ENCODE measurements around the gene PNMA8A. TPM values are rescaled to one million over a fixed set of nuclear protein-coding genes. Genes with fewer than 3 reads are reported as not detected.
A peak's percentile ranks its signal among the peaks of the same experiment; 100 is the strongest.

Gene PNMA8A
- total RNA-seq, 4 donors from 2014 or later, result 0.30 to 4.0 (median 2.7) TPM

- TF ChIP-seq POLR2A (IDR thresholded peaks at IDR 0.05) (no peak), CTCF (IDR thresholded peaks at IDR 0.05) (no peak)
- DNase-seq (ENCODE audit: low spot score in 2 of 2), result no peak
- WGBS, 2 donors, result 65 to 66% methylated on average over 13 of the region's 13 CpGs
- intact Hi-C loops (cut with DNase I; ENCODE audit: low total_unique reads), result no loop called here
- H3K4me3 ChIP-seq (ENCODE audit: low read depth, poor library complexity, severe bottlenecking), result no peak overlapping the region
Measured at GRCh38 chr19:46514589-46515289, 43.4 kb upstream of the PNMA8A start.

GRCh38 chr19:46513461-46514236 is 42.3 kb upstream of the PNMA8A start:
- intact Hi-C loops (cut with DNase I; ENCODE audit: low total_unique reads), result no loop called here
- peak; percentile 68 to 97 for DNase-seq (ENCODE audit: low spot score in 2 of 2)
- TF ChIP-seq CTCF (IDR thresholded peaks at IDR 0.05), result peak in 1 of 3 donors; percentile 85
- TF ChIP-seq POLR2A (IDR thresholded peaks at IDR 0.05), result no peak
- no peak overlapping the region for H3K4me3 ChIP-seq (ENCODE audit: low read depth, poor library complexity, severe bottlenecking)
- WGBS, 2 donors, result 25 to 27% methylated on average over 34 to 35 of the region's 36 CpGs

GRCh38 chr19:46511237-46511636 is 39.9 kb upstream of the PNMA8A start:
- TF ChIP-seq CTCF (IDR thresholded peaks at IDR 0.05), result no peak
- TF ChIP-seq POLR2A (IDR thresholded peaks at IDR 0.05), result no peak
- WGBS, 2 donors, result 87 to 89% methylated on average over 4 of the region's 4 CpGs
- no peak overlapping the region for H3K4me3 ChIP-seq (ENCODE audit: low read depth, poor library complexity, severe bottlenecking)
- intact Hi-C loops (cut with DNase I; ENCODE audit: low total_unique reads), result no loop called here
- DNase-seq (ENCODE audit: low spot score in 2 of 2), result no peak

DNA sequence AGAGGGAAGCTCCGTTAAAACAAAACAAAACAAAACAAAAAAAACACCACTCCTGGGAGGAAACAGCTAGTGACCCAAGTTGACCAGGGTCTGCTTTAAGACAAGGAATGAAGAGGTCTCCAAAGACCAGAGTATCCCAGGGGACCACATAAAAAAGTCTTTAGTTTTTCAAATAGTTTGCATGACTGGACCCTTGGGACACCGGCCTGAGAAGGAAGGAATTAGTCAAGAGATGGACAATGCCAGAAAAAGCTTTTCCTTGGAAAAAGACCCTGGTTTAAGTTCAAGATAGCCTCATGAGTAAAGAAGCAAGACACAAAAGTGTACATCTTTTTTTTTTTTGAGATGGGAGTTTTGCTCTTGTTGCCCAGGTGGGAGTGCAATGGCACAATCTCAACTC is 36.8 kb upstream of the PNMA8A start:
- no peak for TF ChIP-seq CTCF (IDR thresholded peaks at IDR 0.05)

DNA sequence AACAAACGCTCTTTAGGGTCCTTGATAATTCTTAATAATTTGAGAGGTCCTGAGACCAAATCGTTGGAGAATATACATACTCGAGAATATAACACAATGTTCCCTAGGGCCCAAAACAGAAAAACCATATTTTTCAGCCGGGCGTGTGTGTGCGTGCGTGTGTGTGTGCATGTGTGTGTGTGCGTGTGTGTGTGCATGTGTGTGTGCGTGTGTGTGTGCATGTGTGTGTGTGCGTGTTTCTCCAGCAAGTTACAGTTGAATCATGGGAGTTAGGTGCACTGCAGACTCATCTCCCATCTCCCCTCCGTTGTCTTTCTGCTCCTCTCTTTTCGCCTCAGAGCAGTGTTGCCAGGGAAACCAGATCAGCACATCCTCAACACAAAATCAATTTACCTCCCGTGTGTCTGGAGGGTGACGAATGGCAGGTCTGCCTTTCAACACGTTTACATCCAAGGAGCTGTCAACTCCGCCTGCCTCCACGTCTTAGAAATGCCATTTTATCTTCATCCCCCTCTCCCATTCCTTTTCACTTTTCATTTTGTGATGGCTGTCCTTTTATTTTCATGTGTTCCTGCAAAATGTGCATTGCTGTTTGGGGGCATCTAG is 32.6 kb upstream of the PNMA8A start:
- intact Hi-C loops (cut with DNase I; ENCODE audit: low total_unique reads), result no loop called here
- H3K4me3 ChIP-seq (ENCODE audit: low read depth, poor library complexity, severe bottlenecking), result no peak overlapping the region
- WGBS, 2 donors, result 65 to 75% methylated on average over 17 of the region's 17 CpGs
- TF ChIP-seq CTCF (IDR thresholded peaks at IDR 0.05) (no peak), POLR2A (IDR thresholded peaks at IDR 0.05) (no peak)
- no peak for DNase-seq (ENCODE audit: low spot score in 2 of 2)

More for the DNA sequence above, 36.8 kb upstream of the PNMA8A start:
- DNase-seq (ENCODE audit: low spot score in 2 of 2), result no peak
- H3K4me3 ChIP-seq (ENCODE audit: low read depth, poor library complexity, severe bottlenecking), result no peak overlapping the region
- WGBS, 2 donors, result 46 to 66% methylated on average over 2 of the region's 2 CpGs
- intact Hi-C loops (cut with DNase I; ENCODE audit: low total_unique reads), result loop anchor here (1.0 kb wide), 1 partner anchor 169 kb away; no protein-coding TSS in a partner anchor

Data from lower leg skin (tissue), 4 donors.